GM21576 (cell line): ENCODE results near the gene STAC2.
A peak's percentile ranks its signal among the peaks of the same experiment; 100 is the strongest.

Experiments
- ATAC-seq: cut with Tn5 transposase; IDR thresholded peaks from one replicate; pipeline ENCODE4 v1.9.1; 2021; ENCODE audit warnings: mild to moderate bottlenecking, moderate library complexity; ENCODE audit not compliant: unreplicated experiment

Gene STAC2

DNA sequence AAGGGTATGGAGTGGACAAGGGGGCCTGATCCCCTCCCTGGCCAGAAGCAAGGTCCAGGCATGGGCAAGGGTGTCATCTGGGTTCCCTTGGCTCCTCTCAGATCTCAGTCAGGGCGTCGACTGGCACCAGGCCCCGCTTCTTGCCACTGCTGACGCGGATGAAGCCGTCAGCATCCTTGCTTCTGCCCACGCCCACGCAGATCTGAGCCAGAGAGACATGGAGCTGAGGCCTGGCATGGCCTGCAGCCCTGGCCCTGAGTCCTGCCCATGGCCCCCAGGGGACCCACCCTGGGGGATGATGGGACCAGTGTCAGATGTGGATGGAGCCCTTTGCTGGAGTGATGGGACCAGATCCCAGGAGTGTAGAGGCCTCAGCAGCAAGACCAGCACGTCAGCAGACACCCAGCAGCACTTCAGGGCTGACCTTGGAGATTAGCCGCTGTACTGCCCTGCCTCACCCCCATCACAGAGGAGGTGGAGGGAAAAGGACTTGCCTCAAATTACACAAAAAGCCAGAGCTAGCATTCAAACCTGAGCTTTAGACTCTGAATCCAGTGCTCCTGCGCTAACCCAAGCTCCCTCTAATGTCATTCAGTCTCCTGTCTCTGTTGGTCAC is 13.4 kb downstream of the STAC2 start:
- ATAC-seq: no peak

DNA sequence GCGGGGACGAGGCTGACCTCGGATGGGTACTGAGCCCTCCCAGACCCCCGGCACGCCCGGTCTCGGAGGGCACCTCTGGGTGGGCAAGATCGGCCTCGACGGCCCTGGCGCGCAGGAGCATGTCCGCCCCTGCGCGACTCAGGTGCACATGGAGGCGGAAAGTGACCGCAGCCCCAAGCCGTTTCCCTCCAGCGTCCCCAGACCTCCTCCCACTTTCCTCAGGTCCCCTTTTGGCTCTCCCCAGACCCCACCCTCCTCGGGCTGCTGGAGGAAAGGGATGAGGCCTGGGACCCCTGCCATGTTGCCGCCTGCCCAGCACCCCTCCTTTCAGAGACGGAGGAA is 15.7 kb downstream of the STAC2 start:
- ATAC-seq: no peak

DNA sequence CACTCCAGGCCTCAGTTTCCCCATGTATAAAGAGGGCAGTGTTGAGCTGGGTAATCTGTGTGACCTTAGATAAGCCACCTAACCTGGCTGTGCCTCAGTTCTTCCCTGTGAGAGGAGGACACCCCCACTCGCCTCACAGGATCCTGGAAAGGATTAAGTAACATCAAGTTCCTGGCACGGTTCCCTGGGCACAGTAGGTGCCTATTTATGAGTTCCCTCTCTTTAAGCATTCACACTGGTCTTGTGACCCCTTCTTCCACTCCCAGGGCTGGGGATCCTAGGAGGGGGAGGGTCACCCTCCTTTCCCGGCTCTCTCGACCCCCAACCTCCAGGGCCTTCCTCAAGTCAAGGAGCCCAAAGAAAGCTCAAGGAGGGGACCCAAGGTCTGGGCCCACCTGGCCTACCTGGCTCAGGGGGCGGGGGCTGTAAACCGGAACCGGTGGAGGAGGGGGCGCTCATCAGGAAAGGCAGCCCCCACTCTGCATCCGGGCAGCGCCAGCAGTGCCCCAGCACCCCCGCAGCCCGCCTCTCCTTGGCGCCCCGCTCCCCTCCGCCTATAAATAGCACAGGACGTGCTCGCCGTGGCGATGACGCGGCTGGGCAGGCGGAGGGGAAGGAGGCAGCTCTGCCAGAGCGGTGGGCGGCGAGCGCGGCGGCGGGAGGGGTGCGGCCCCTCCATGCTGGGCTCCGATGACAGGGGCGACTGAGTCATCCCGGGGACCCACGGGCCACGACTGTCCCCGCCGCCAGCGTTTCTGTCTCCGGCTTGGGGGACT is 16.2 kb downstream of the STAC2 start:
- ATAC-seq: no peak

DNA sequence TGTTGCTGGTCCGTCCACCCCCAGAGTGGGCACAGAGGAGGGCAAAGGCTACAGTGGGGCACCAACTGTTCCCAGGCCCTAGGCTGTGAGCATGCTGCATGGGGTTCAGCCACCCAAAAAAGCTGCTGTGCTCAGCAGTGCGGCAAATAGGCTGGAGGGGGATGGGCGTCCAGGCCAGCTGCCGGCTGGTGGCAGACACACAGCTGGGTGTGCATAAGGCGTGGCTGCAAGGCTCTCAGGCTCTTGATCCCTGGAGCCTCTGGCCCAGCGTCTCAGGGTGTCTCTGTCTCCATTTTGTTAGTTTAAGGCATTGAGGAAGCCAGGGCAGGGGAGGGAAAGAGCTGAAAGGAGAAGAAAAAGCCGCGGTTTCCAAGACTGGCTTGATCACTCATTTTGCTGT is 16.9 kb downstream of the STAC2 start:
- peak; percentile 55 for ATAC-seq

DNA sequence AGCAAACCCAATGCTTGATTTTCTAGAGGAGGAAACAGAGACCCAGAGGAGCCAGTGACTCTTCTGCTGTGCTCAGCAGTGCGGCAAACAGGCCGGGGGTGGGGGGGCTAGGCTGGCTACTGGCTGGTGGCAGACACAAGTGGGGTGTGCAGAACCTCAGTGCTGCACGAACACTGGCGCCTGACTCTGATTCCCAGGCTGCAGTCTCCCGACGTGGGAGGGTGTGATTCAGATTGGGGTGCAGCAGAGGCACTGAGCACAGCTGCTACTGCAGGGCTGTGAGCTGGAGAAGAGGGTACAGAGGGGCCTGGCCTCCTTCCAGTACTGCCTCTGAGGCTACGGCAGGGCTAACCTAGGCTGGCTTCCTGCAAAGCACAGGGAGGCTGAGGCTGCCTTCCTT is 17.6 kb downstream of the STAC2 start:
- ATAC-seq: no peak

DNA sequence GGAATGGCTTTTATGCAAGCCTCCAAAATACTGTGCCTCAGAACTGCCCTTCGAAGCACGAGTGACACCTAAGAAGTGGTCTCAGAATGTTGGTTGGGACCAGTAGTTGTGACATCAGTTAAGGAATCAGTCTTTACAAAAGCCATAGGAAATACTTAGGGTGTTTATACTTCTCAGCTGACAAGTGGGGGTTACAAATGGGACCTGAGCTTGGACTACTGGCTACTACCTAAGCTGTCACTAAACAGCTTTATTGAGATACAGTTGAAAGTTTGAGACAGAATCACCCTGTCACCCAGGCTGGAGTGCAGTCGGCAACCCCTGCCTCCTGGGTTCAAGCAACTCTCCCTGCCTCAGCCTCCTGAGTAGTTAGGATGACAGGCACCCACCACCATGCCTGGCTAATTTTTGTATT is 20.6 kb downstream of the STAC2 start:
- no peak for ATAC-seq

DNA sequence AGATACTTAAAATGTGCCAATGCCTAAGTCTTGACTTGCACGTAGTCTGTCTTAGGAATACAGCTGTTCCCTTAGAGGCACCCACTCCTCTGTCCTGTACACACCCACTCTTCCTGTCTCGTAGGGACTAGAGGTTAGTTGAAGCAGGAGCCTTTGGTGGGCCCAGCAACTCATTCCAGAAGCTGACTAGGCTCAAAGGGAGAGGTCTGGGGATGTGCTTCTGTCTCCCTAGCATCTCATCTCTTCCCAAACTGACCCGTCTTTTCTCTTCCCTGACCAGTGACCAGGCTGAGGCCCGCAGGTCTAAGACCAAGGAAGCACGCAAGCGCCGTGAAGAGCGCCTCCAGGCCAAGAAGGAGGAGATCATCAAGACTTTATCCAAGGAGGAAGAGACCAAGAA is 21.5 kb downstream of the STAC2 start:
- no peak for ATAC-seq

DNA sequence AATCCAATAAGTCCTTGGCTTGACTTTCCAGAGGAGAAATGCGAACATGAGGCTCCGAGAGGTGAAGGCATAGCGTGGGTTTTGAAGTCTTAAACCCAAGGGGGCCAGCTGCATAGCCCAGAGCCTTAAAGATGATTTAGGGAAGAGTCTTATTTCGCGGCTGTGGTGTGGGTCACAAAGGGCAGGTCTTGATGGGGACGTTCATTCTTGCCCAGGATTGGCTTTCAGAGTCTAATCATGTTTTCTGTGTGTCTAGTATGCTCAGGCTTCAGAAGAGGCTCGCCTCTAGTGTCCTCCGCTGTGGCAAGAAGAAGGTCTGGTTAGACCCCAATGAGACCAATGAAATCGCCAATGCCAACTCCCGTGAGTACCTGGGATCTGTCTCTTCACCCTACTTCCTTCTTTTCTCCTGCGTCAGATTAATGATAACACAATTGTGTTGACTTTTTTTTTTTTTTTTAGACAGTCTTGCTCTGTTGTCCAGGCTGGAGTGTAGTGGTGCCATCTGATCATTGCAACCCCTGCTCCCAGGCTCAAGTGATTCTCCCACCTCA is 24.7 kb downstream of the STAC2 start:
- no peak for ATAC-seq

DNA sequence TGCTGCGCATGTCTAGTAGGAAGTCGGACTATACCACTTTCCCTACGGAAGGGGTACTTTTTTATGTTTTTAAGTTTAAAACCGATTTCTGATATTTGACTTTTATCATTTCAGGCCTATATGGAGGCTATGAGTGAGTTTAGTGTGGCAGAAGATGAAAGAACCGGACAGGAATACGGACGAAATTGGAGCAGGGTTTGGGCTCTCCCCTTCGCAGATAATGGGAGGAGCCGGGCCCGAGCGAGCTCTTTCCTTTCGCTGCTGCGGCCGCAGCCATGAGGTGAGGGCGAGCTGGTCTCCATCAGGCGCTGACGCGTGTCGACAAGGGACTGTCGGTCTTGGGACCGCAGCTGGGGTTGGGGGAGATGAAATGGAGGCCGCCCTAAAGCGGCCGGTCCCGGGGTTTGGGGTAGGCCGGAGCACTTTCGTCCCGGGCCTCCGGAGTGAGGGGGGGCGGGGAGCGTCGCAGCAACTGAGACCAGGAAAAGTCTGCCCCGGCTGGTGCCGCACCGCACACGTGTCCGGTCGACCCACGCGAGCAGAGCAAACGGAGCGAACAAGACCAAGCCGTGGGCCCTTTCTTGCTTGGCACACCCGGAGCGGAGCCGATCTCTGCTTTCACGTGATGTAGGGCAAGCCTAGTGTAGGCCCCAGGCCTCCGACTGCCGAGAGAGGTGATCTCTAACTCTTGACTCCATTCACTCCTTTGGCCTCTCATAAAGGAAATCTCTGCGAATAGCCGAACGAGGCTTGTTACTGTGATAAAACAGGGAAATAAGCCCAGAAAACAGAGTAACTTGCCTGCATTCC is 25.5 kb downstream of the STAC2 start, which contains the start of gene RPL19:
TSS of gene RPL19 (plus strand) at position 214 of the 810 bp plus-strand sequence. CDS start at position 276, 62 bp downstream.
- ATAC-seq: peak; percentile 53

DNA sequence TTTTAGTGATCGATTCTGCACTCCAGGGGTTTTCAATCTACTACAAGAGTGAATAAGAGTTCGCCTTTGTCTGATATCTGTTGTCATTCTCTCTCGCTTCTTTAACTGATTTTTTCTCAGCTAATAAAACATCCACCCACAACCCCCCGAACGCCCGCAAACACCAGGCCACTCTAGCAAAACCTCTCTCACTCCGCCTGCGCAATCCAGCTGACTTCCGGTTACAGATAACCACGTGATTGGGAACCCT is 26.0 kb downstream of the STAC2 start:
- ATAC-seq: peak; percentile 51

DNA sequence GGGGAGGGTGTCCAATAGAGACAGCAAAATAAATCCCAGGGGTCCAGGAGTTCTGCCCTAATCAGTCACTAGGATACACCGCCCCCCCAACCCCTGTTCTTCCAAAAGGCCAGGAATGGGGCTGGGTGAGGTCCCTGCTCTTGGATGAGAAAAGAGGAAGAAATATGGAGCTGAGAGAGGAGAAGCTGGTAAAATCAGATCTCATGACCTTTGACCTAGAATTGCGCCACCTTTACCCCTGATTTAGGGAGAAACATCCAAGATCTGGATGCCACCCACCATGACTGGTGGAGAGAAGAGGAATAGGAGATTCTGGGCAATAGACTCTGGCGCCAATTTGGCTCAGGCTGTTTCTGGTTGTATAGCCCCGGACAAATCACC is 27.6 kb downstream of the STAC2 start:
- no peak for ATAC-seq

DNA sequence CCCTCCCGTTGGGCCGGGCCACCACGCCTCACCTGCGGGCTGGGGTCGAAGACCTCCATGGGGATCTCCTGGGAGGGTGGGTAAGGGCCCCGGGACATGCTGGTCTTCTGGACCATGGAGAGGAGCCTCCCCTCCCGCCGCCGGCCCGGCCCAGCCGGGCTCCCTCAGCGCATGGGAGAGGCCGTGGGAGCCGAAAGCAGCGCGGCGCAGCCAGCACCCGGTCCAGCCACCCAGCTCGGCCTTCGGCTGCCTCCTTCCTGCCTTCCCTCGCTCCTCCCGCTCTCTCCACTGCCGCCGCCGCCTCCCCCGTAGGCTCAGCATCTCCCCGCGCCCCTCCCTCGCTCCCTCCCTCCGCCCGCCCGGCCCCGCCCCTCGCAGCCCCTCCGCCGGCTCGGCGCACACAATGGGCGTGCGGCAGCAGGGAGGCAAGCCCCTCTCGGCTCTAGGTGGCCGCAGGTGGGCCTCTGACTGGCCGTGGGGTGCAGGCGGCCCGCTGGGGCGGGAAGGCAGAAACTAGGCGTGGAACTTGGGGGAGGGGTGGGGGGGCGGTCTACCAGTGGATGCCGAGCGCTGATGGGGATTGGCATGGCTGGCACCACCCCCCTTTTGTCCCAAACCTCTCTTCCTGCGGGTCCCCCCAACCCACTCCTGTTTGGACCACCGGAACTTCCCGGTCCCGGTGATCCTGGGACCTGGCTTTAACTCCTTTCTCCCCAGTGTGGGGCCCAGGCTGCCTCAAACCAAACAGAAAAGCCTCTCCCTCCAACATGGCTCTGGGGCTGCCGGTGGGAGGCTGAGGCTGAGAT is 28.2 kb downstream of the STAC2 start, which contains the start of gene CACNB1:
TSS of gene CACNB1 (minus strand) at position 290 of the 806 bp plus-strand sequence. CDS start at position 116, 174 bp downstream.
- no peak for ATAC-seq

DNA sequence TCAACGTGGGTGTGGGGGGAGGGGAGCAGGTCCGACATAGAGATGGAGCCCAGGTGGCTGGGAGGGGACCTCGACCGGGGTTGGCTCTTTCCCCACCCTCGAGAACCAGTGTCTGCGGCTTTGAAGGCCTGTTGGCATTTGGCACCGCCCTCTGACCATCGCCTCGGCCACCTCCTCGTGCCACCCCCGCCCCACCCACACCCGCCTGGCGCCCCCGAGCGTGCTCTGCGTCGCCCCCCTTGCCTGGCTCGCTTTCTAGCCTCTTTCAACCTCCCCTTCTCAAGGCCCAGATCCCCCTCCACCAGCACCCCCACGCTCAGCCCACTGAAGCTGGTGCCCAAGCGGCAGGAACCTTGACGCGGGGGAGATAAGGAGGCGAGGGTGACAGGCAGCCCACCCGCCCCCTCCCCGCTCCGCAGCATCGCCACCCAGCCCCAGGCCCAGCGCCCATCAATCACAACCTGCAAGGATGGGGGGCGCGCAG is 28.9 kb downstream of the STAC2 start:
- ATAC-seq: no peak

DNA sequence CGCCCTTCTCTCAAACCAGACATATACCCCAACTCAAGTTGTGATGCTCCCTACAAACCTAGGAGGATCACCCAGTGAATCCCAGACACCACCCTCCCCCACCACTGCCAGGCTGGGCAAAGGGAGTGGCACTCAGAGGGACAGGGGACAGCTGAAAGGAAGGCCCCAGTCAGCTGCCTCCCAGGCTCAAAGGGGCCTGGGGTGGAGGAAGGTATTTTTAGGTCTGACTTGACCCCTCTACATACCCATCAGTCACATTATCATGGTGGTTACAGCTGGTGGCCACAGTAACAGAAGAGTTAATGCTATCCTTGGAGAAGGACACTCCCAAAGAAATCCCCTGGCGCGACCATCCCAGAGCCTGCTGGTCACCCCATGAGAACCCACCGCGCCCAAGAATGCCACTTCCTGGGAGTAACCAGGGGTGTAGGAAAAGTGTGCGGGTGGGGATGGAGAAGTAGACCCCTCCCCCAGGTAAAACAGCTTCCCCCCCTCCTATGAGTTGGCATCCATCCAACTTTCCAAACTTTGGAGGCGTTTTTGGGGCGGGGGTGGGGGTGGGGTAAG is 29.4 kb downstream of the STAC2 start:
- no peak for ATAC-seq

DNA sequence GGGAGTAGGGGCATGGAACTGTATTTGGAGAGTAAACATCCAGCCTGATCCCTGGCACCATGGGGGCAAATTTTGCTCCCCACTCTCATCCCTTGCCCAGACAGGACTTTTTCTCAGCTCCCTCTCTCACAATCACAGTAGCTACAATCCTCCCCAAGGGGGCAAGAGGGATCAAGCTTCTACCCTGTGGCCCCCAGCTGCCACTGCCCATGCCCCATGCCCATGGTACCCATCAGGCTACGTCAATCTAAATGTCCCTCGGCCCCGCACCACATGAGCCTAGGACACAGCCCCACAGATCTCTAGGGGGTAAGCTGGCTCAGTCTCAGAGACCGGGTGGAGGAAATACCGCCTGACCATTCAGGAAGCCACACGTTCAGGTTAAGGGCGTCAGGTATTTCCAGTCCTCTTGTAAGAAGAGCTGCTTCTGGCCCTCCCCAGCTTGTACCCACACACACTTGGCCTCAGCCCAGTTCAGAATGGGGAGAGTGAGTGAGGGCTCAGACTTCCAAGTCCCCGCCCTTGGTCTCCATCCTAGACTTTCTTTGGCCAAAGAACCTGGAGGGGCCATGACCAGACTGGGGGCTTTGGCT is 30.1 kb downstream of the STAC2 start:
- no peak for ATAC-seq

DNA sequence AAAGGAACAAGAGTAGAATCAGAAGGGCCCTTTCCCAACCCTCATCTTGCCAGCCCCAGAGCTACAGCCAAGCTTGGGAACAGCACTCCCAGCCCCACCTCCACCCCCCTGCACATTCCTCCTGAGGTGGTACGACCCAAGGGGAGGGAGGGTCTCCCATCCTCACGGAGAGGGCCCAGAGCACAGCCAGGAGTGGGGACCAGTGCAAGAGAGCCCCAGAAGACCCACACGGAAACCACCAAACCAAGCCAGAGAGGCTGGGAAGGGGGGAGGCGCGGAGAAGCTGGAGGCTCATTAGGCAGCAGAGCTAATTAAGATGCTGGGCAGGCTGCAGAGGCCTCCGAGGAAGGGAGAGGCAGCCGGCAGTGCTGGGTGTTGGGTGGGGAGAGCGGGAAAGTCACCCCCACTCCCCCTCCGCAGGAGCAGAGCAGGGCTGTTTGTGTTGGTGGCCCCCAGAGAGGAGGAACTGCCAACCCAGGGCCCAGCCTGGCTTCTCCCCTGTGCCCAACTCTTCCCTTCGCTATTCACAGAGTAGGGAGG is 30.7 kb downstream of the STAC2 start:
- no peak for ATAC-seq

DNA sequence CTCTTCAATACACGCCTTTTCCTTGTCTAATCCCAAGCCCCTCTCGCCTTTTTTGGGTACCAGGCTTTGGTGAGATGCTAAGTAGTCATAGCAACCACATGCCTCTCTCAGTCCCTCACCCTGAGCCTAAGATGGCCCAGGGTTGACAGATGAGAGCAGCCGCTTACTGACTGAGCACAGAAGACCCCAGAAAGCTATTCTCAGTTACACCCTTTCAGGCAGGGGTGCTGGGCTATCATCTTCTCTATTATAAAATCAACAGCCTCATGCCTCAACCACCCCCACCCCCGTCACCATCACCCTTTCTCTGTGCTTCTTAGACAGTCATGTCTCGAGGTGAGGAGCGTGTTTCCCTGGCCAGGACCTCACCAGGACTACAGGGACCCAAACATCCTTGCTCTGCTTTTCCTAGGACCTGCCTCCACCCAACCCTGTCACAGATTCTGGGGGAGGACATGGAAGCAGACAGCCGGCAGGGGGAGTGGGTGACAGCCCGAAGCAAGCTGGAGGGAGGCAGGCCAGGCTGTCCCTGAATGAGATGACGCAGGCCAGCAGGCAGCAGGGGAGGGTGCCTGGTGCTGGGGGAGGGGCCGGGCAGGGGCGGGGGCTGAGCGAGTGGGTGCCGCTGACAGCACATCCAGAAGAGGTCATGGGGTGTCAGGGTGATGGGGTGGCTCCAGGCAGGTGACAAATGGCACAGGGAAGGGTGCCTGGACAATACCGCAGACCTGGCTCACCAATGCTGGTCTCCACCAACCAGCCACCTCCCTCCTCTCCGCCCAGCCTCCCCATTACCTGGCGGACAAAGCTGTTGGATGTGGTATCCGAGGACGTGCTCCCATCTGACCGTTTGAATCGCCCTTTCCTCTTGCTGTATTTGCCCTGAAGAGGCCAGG is 31.4 kb downstream of the STAC2 start:
- ATAC-seq: no peak

DNA sequence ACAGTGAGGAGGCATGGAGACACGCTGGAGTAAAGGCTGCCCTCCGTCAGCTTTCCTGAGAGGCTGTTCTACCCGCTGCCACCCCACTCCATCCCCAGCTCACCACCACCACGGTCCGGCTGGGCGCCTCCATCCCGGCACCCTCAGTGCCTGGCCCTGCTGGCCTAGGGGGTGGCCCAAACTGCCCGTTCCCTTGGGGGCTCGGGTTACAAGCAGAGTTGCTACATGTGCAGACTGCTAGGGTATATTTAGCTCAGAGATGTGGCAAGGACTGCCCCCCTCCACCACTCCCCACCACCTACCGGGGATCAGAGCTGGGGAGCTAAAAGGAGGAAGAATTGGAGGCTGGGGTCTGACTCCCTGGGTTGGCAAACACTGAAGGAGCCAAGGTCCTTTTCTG is 32.4 kb downstream of the STAC2 start:
- ATAC-seq: no peak

DNA sequence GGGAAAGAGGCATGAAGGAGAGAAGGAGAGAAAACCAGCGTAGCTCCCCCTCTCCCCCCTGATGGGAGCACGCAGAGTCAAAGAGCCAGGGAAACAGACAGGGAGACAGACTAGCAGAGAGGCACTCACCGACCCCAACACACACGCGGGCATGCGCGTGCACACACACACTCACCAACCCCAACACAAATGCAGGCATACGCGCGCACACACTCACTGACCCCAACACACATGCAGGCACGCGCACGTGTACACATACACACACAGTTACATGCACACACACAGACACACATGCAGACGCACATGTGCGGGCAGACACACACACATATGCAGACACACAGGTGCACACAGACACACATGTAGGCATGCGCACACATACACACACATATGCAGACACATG is 32.8 kb downstream of the STAC2 start:
- no peak for ATAC-seq
